Muscle layer of colon (tissue), 2 donors: ENCODE measurements around the gene RELN.

Experiments used
- H3K27ac ChIP-seq: one replicate; pipeline ENCODE4 v1.7.0; 2013; ENCODE audit warnings: low read depth, mild to moderate bottlenecking, low read length, moderate library complexity
- H3K27me3 ChIP-seq, 2 donors: one replicate each; pipeline ENCODE4 v1.7.0; 2013; ENCODE audit warnings: low read length in 2 of 2, mild to moderate bottlenecking in 2 of 2; ENCODE audit not compliant: insufficient read depth in 2 of 2, control insufficient read depth in 1 of 2
- H3K36me3 ChIP-seq: one replicate; pipeline ENCODE4 v1.7.0; 2013; ENCODE audit warnings: mild to moderate bottlenecking, low read length; ENCODE audit not compliant: insufficient read depth
- H3K4me1 ChIP-seq: one replicate; pipeline ENCODE4 v1.7.0; 2013; ENCODE audit warnings: mild to moderate bottlenecking, low read length; ENCODE audit not compliant: insufficient read depth
- H3K4me3 ChIP-seq, 2 donors: one replicate each; pipeline ENCODE4 v1.7.0; 2013; ENCODE audit warnings: low read length in 2 of 2, low read depth in 1 of 2, mild to moderate bottlenecking in 1 of 2, moderate library complexity in 1 of 2
- H3K9ac ChIP-seq: one replicate; pipeline ENCODE4 v1.7.0; 2013; ENCODE audit warnings: low read length
- H3K9me3 ChIP-seq: one replicate; pipeline ENCODE4 v1.7.0; 2013; ENCODE audit warnings: mild to moderate bottlenecking, low read length
- donor health status: abdominal sarcoma.
- donor health status: Adenocarcinoma of cecum.

RELN gene

GRCh38 chr7:103772171-103772773, 217.2 kb downstream of the RELN start:
- Histone ChIP-seq H3K27ac (no peak overlapping the region), H3K36me3 (no peaks in the 10 kb centered on the region), H3K4me3 (no peak overlapping the region), H3K27me3 (no peaks in the 10 kb centered on the region), H3K9ac (no peak overlapping the region), H3K9me3 (no peaks in the 10 kb centered on the region), H3K4me1 (no peaks in the 10 kb centered on the region)

GRCh38 chr7:103771294-103771693, 218.2 kb downstream of the RELN start:
- Histone ChIP-seq H3K27ac (no peak overlapping the region), H3K4me3 (no peak overlapping the region), H3K4me1 (no peaks in the 10 kb centered on the region), H3K36me3 (no peaks in the 10 kb centered on the region), H3K9ac (no peak overlapping the region), H3K9me3 (no peaks in the 10 kb centered on the region), H3K27me3 (no peaks in the 10 kb centered on the region)

- H3K36me3 ChIP-seq, result no peaks in the 10 kb centered on the region
- no peaks in the 10 kb centered on the region for H3K27me3 ChIP-seq
- no peak overlapping the region for H3K4me3 ChIP-seq
Measured at GRCh38 chr7:103766660-103767059, 222.8 kb downstream of the RELN start.

GRCh38 chr7:103765901-103766300, 223.6 kb downstream of the RELN start:
- Histone ChIP-seq H3K9me3 (no peaks in the 10 kb centered on the region), H3K27me3 (no peaks in the 10 kb centered on the region), H3K9ac (no peak overlapping the region), H3K36me3 (no peaks in the 10 kb centered on the region), H3K4me1 (no peaks in the 10 kb centered on the region), H3K4me3 (no peak overlapping the region), H3K27ac (no peak overlapping the region)

More at GRCh38 chr7:103766660-103767059, 222.8 kb downstream of the RELN start:
- Histone ChIP-seq H3K4me1 (no peaks in the 10 kb centered on the region), H3K9ac (no peak overlapping the region), H3K27ac (no peak overlapping the region), H3K9me3 (no peaks in the 10 kb centered on the region)

- H3K4me3 ChIP-seq, result no peak overlapping the region
- no peak overlapping the region for H3K27ac ChIP-seq
- no peaks in the 10 kb centered on the region for H3K4me1 ChIP-seq
- no peaks in the 10 kb centered on the region for H3K27me3 ChIP-seq
- no peaks in the 10 kb centered on the region for H3K36me3 ChIP-seq
- no peak overlapping the region for H3K9ac ChIP-seq
- H3K9me3 ChIP-seq, result no peaks in the 10 kb centered on the region
Measured at GRCh38 chr7:103764901-103765300, 224.6 kb downstream of the RELN start.

- H3K27me3 ChIP-seq, result no peaks in the 10 kb centered on the region
- no peak overlapping the region for H3K27ac ChIP-seq
- H3K4me3 ChIP-seq, result no peak overlapping the region
- H3K9me3 ChIP-seq, result no peaks in the 10 kb centered on the region
- no peaks in the 10 kb centered on the region for H3K36me3 ChIP-seq
- H3K9ac ChIP-seq, result no peak overlapping the region
- no peaks in the 10 kb centered on the region for H3K4me1 ChIP-seq
Measured at GRCh38 chr7:103762877-103763276, 226.6 kb downstream of the RELN start.

GRCh38 chr7:103762065-103762760, 227.2 kb downstream of the RELN start:
- Histone ChIP-seq H3K4me1 (no peaks in the 10 kb centered on the region), H3K27me3 (no peaks in the 10 kb centered on the region), H3K9me3 (no peaks in the 10 kb centered on the region), H3K27ac (no peak overlapping the region), H3K4me3 (no peak overlapping the region), H3K9ac (no peak overlapping the region), H3K36me3 (no peaks in the 10 kb centered on the region)

GRCh38 chr7:103752995-103753394, 236.5 kb downstream of the RELN start:
- Histone ChIP-seq H3K9ac (no peak overlapping the region), H3K27ac (no peak overlapping the region), H3K36me3 (no peaks in the 10 kb centered on the region), H3K9me3 (no peaks in the 10 kb centered on the region), H3K4me3 (no peak overlapping the region), H3K27me3 (no peaks in the 10 kb centered on the region), H3K4me1 (no peaks in the 10 kb centered on the region)

GRCh38 chr7:103751311-103751880, 238.1 kb downstream of the RELN start:
- Histone ChIP-seq H3K9ac (no peak overlapping the region), H3K4me1 (no peaks in the 10 kb centered on the region), H3K9me3 (no peaks in the 10 kb centered on the region), H3K27ac (no peak overlapping the region), H3K4me3 (no peak overlapping the region), H3K27me3 (no peaks in the 10 kb centered on the region), H3K36me3 (no peaks in the 10 kb centered on the region)

- H3K27me3 ChIP-seq, result no peaks in the 10 kb centered on the region
- H3K36me3 ChIP-seq, result no peaks in the 10 kb centered on the region
- H3K4me3 ChIP-seq, result no peak overlapping the region
- H3K9me3 ChIP-seq, result no peaks in the 10 kb centered on the region
- no peak overlapping the region for H3K9ac ChIP-seq
- no peaks in the 10 kb centered on the region for H3K4me1 ChIP-seq
- no peak overlapping the region for H3K27ac ChIP-seq
Measured at GRCh38 chr7:103748680-103749079, 240.8 kb downstream of the RELN start.

- no peak overlapping the region for H3K27ac ChIP-seq
Measured at GRCh38 chr7:103735377-103735776, 254.1 kb downstream of the RELN start.

GRCh38 chr7:103731169-103731568, 258.3 kb downstream of the RELN start:
- Histone ChIP-seq H3K27ac (no peak overlapping the region), H3K4me3 (no peak overlapping the region), H3K36me3 (no peaks in the 10 kb centered on the region), H3K27me3 (no peaks in the 10 kb centered on the region), H3K9me3 (no peaks in the 10 kb centered on the region), H3K9ac (no peak overlapping the region), H3K4me1 (no peaks in the 10 kb centered on the region)

More at GRCh38 chr7:103735377-103735776, 254.1 kb downstream of the RELN start:
- Histone ChIP-seq H3K27me3 (no peaks in the 10 kb centered on the region), H3K36me3 (no peaks in the 10 kb centered on the region), H3K4me3 (no peak overlapping the region), H3K9ac (no peak overlapping the region), H3K9me3 (no peaks in the 10 kb centered on the region), H3K4me1 (no peaks in the 10 kb centered on the region)
